ENCODE measurements around the gene KLHL42. TPM values are rescaled to one million over a fixed set of nuclear protein-coding genes. Genes with fewer than 3 reads are reported as not detected.

The KLHL42 gene
- total RNA-seq, 1 experiment from 2014 or later = 21.5 TPM

DNA sequence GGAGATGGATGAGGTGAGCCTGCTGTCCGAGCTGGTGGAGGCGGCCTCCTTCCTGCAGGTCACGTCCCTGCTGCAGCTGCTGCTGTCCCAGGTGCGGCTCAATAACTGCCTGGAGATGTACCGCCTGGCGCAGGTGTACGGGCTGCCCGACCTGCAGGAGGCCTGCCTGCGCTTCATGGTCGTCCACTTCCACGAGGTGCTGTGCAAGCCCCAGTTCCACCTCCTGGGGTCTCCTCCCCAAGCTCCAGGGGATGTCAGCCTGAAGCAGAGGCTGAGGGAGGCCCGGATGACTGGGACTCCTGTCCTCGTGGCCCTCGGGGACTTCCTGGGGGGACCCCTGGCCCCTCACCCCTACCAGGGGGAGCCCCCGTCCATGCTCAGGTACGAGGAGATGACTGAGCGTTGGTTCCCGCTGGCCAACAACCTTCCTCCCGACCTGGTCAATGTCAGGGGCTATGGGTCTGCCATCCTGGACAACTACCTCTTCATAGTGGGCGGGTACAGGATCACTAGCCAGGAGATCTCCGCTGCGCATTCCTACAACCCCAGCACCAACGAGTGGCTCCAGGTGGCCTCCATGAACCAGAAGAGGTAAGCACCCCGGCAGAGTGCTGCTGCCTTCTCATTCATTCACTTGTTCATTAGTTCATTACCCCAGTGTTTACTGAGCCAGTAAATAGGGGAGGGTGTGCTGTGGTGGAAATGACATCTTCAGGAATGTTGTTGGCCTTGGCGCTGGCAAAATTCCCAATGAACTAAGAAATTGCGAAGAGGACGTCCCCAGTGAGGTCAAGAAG, 777 bp downstream of the KLHL42 start:
- DNase-seq (ENCODE audit: low read depth, low spot score) (no peak), ATAC-seq (peak; percentile 48)
- H3K79me2 ChIP-seq (ENCODE audit: insufficient read depth, low read length) = peaks cover 50% of the 10 kb centered on the region
- ChIA-PET RAD21 (ENCODE audit: low non-redundant PET in 1 of 2, low total read pairs in 2 of 2, uncharacterized antibody in 2 of 2, unreplicated experiment in 2 of 2) (no interaction called here), CTCF (interaction anchor here (1.1 kb wide), 1 partner anchor 40 kb away, joined by 5 read pairs; no protein-coding TSS in a partner anchor), POLR2A (no interaction called here)
- H3K9me3 ChIP-seq (ENCODE audit: control insufficient read depth in 1 of 2, insufficient read depth in 1 of 2, low read depth in 1 of 2, low read length in 2 of 2) = no peaks in the 10 kb centered on the region
- H3K27ac ChIP-seq (ENCODE audit: low read depth, low read length) = peak overlapping the region; percentile 89
- intact Hi-C loops (cut with micrococcal nuclease) = no loop called here
- peak overlapping the region; percentile 84 for H3K9ac ChIP-seq (ENCODE audit: low read length)
- no peaks in the 10 kb centered on the region for H3K9me2 ChIP-seq (ENCODE audit: insufficient read depth)
- H3K4me3 ChIP-seq (replicated peaks in 1 of 2; ENCODE audit: low read depth in 1 of 2, low read length in 2 of 2) = peak overlapping the region; percentile 75 to 90
- H3K27me3 ChIP-seq (ENCODE audit: insufficient read depth, low read length) = no peaks in the 10 kb centered on the region
- peaks cover 10 to 24% of the 10 kb centered on the region in 2 experiments; a peak in 3 of 4 replicates for H3K4me1 ChIP-seq (ENCODE audit: control insufficient read depth in 1 of 2, insufficient read depth in 2 of 2, low read length in 2 of 2)
- TF ChIP-seq, protein P1, sequence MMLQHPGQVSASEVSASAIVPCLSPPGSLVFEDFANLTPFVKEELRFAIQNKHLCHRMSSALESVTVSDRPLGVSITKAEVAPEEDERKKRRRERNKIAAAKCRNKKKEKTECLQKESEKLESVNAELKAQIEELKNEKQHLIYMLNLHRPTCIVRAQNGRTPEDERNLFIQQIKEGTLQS (IDR thresholded peaks at IDR 0.05) = no peak
- TF ChIP-seq EZH2phosphoT487 (IDR thresholded peaks at IDR 0.05; ENCODE audit: borderline replicate concordance) = no peak
- no peak for TF ChIP-seq EZH2 (IDR thresholded peaks at IDR 0.05)
- no peak for TF ChIP-seq EGR1 (IDR thresholded peaks at IDR 0.05; ENCODE audit: low read depth)
- TF ChIP-seq POLR2AphosphoS5 (IDR thresholded peaks at IDR 0.05; ENCODE audit: low read depth, low read length) = no peak
- no peak for TF ChIP-seq SRF (IDR thresholded peaks at IDR 0.05; ENCODE audit: low read depth)
- no peak for TF ChIP-seq TCF7L2 (IDR thresholded peaks at IDR 0.05; ENCODE audit: borderline replicate concordance, extremely low read depth, insufficient read depth, insufficient read length)
- TF ChIP-seq YY1 (IDR thresholded peaks at IDR 0.05; ENCODE audit: extremely low read depth, insufficient replicate concordance, low read depth, low read length) = no peak
- TF ChIP-seq POLR2A (IDR thresholded peaks at IDR 0.05; ENCODE audit: borderline replicate concordance, extremely low read depth, insufficient read depth, insufficient read length) = no peak
- no peak for TF ChIP-seq FOSL1 (IDR thresholded peaks at IDR 0.05; ENCODE audit: low read depth)
- H3K36me3 ChIP-seq (ENCODE audit: control insufficient read depth in 1 of 2, insufficient read depth in 2 of 2, low read length in 2 of 2) = no peaks in the 10 kb centered on the region; a peak in 1 of 4 replicates
- no peaks in the 10 kb centered on the region for H4K20me1 ChIP-seq (ENCODE audit: insufficient read depth)
- H2AFZ ChIP-seq (ENCODE audit: low read depth, low read length, poor library complexity, severe bottlenecking) = no peak overlapping the region
- H3K4me2 ChIP-seq (ENCODE audit: low read length) = peak overlapping the region; percentile 100
- no TSS peak for BruUV-seq (replicated peaks)

Measured in HCT116 (cell line).